GM23338 (cell line): ENCODE results near the gene YWHAE. TPM values are rescaled to one million over a fixed set of nuclear protein-coding genes. Genes with fewer than 3 reads are reported as not detected.
"Not testable (repeated sequence)": the region's sequence is repeated elsewhere in the genome, so short reads cannot be mapped to it uniquely, and the experiment has no call there.

Source experiments
- ATAC-seq: fragments of 200-7000 bp; cut with Tn5 transposase; 3 replicates; pipeline ENCODE4 v1.9.1; 2020
- DNase-seq: peaks from one replicate; pipeline ENCODE4 v3.0.0-alpha.2; 2015; ENCODE audit warnings: low spot score
- H2AFZ ChIP-seq: fragments of 200-600 bp; sonication (generic); 2 replicates; pipeline ENCODE4 v1.8.0; 2016; ENCODE audit warnings: antibody characterized with exemption, mild to moderate bottlenecking, moderate library complexity
- H3F3A ChIP-seq: fragments of 200-600 bp; sonication (generic); replicated peaks from 2 replicates; pipeline ENCODE4 v1.8.0; 2017; ENCODE audit warnings: antibody characterized with exemption, mixed run types, low read depth
- H3K27ac ChIP-seq: fragments of 200-600 bp; sonication (generic); 2 replicates; pipeline ENCODE4 v1.6.1; 2016; ENCODE audit warnings: low read depth
- H3K27me3 ChIP-seq: fragments of 200-600 bp; sonication (generic); 2 replicates; pipeline ENCODE4 v1.8.0; 2016; ENCODE audit warnings: mild to moderate bottlenecking, mixed run types, moderate library complexity; ENCODE audit not compliant: insufficient read depth
- H3K36me3 ChIP-seq: fragments of 200-600 bp; sonication (generic); 2 replicates; pipeline ENCODE4 v1.8.0; 2016; ENCODE audit warnings: mild to moderate bottlenecking; ENCODE audit not compliant: insufficient read depth
- H3K4me1 ChIP-seq: fragments of 200-600 bp; sonication (generic); 2 replicates; pipeline ENCODE4 v1.8.0; 2016; ENCODE audit warnings: mild to moderate bottlenecking, moderate library complexity; ENCODE audit not compliant: insufficient read depth
- H3K4me2 ChIP-seq: fragments of 200-600 bp; sonication (generic); 2 replicates; pipeline ENCODE4 v1.7.1; 2017; ENCODE audit warnings: mixed run types
- H3K4me3 ChIP-seq: fragments of 200-600 bp; sonication (generic); 2 replicates; pipeline ENCODE4 v1.6.1; 2016; ENCODE audit warnings: mixed run types
- H3K79me2 ChIP-seq: fragments of 200-600 bp; sonication (generic); replicated peaks from 2 replicates; pipeline ENCODE4 v1.8.0; 2017; ENCODE audit warnings: mild to moderate bottlenecking; ENCODE audit not compliant: insufficient read depth
- H3K9me2 ChIP-seq: fragments of 200-600 bp; sonication (generic); 2 replicates; pipeline ENCODE4 v1.8.0; 2017; ENCODE audit not compliant: insufficient read depth
- H4K20me1 ChIP-seq: fragments of 200-600 bp; sonication (generic); replicated peaks from 2 replicates; pipeline ENCODE4 v1.8.0; 2017; ENCODE audit warnings: mild to moderate bottlenecking; ENCODE audit not compliant: insufficient read depth
- H3K27ac Mint-ChIP-seq: 2 replicates; pipeline ENCODE4 v1.8.0; 2020; ENCODE audit warnings: inconsistent platforms, mild to moderate bottlenecking, moderate library complexity, mixed read lengths
- H3K27me3 Mint-ChIP-seq: 3 replicates; pipeline ENCODE4 v1.8.0; 2022; ENCODE audit warnings: low read depth, mild to moderate bottlenecking, moderate library complexity, mixed read lengths, inconsistent platforms; ENCODE audit not compliant: insufficient read depth, poor library complexity
- H3K36me3 Mint-ChIP-seq: 3 replicates; pipeline ENCODE4 v1.8.0; 2021; ENCODE audit warnings: low read depth, mild to moderate bottlenecking, inconsistent platforms, moderate library complexity, mixed read lengths
- H3K4me1 Mint-ChIP-seq: 3 replicates; pipeline ENCODE4 v1.8.0; 2020; ENCODE audit warnings: mild to moderate bottlenecking, inconsistent platforms, mixed read lengths
- H3K4me3 Mint-ChIP-seq: 3 replicates; pipeline ENCODE4 v1.8.0; 2021; ENCODE audit warnings: moderate library complexity, mild to moderate bottlenecking, inconsistent platforms, mixed read lengths
- H3K9me3 Mint-ChIP-seq: 3 replicates; pipeline ENCODE4 v1.8.0; 2020; ENCODE audit warnings: moderate library complexity, mild to moderate bottlenecking, inconsistent platforms, mixed read lengths
- EZH2phosphoT487 ChIP-seq: fragments of 200-600 bp; sonication (generic); IDR thresholded peaks from one replicate; pipeline ENCODE4 v1.8.1; 2018; ENCODE audit warnings: antibody characterized with exemption; ENCODE audit not compliant: unreplicated experiment
- JUNB ChIP-seq: IDR thresholded peaks from one replicate; pipeline ENCODE4 v1.6.1; 2016; ENCODE audit warnings: antibody characterized with exemption; ENCODE audit not compliant: unreplicated experiment
- STAT1 ChIP-seq: IDR thresholded peaks from one replicate; pipeline ENCODE4 v1.6.1; 2016; ENCODE audit warnings: antibody characterized with exemption; ENCODE audit not compliant: unreplicated experiment
- ZNF462 ChIP-seq: fragments of 250-450 bp; sonication (Bioruptor Pico); IDR thresholded peaks from 2 replicates; pipeline ENCODE4 v1.5.0; 2020; ENCODE audit warnings: mild to moderate bottlenecking, moderate library complexity
- polyA plus RNA-seq: library from polyadenylated mRNA; unstranded; fragments of >200 nt; fragmentation: Nextera tagmentation; extraction: Ambion mirVana; gene quantifications from 2 replicates; pipeline ENCODE4 v1.2.1, GENCODE V29; 2016
- total RNA-seq: library from RNA; depleted of rRNA; stranded (reverse); fragments of >200 nt; shearing (Covaris generic); gene quantifications from 2 replicates; pipeline ENCODE4 v1.2.3, GENCODE V29; 2014

The YWHAE gene
- total and polyA plus RNA-seq, 2 experiments from 2014 or later: 1,251 to 1,283 TPM

- TF ChIP-seq ZNF462 (CRISPR knock-in tag) (no peak), STAT1 (no peak), EZH2phosphoT487 (no peak), JUNB (no peak)
These were observed 46.2 kb upstream of the YWHAE start (continued) for GRCh38 chr17:1446201-1446600.

DNA sequence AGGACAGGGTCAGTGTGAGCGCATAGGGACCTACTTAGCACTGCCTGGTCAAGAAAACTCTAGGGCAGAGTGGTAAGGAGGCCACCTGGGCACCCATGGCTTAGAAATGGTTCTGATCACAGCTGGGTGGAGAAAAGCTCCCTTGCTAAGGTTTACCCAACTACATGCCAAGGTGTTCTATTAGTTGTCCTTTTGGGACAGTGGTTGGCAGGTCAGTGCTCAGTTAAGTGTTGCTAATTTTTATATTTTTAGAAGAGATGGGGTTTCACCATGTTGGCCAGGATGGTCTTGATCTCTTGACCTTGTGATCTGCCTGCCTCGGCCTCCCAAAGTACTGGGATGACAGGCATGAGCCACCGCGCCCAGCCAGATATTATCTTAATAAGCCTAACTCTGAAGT lies 45.7 kb upstream of the YWHAE start:
- DNase-seq, H3K4me1 Mint-ChIP-seq, H3K27ac ChIP-seq, ATAC-seq, H3K4me2 ChIP-seq, H3K9me2 ChIP-seq, H3K4me3 Mint-ChIP-seq, H3K27me3 ChIP-seq, H3K4me3 ChIP-seq, H3K9me3 Mint-ChIP-seq, H3K36me3 ChIP-seq, H3F3A ChIP-seq, H2AFZ ChIP-seq, H3K4me1 ChIP-seq, H3K27me3 Mint-ChIP-seq, H3K27ac Mint-ChIP-seq: not testable (repeated sequence)
- Histone ChIP-seq H3K79me2 (peaks cover 100% of the 10 kb centered on the region), H4K20me1 (peaks cover 74% of the 10 kb centered on the region)
- H3K36me3 Mint-ChIP-seq: peaks cover 17% of the 10 kb centered on the region

- peaks cover 100% of the 10 kb centered on the region for H3K79me2 ChIP-seq
- H4K20me1 ChIP-seq: peaks cover 62% of the 10 kb centered on the region
- not testable (repeated sequence) for H3K4me3 ChIP-seq, DNase-seq, H3K27ac ChIP-seq, H3K4me1 Mint-ChIP-seq, H3F3A ChIP-seq, H2AFZ ChIP-seq, H3K36me3 ChIP-seq, H3K27ac Mint-ChIP-seq, H3K27me3 Mint-ChIP-seq, H3K4me2 ChIP-seq, H3K27me3 ChIP-seq, ATAC-seq, H3K36me3 Mint-ChIP-seq, H3K4me1 ChIP-seq, H3K4me3 Mint-ChIP-seq, H3K9me3 Mint-ChIP-seq, H3K9me2 ChIP-seq
These were observed 42.7 kb upstream of the YWHAE start for GRCh38 chr17:1442721-1443120.
